ENCODE data around the gene SLC26A11.

- TF ChIP-seq, protein P1, sequence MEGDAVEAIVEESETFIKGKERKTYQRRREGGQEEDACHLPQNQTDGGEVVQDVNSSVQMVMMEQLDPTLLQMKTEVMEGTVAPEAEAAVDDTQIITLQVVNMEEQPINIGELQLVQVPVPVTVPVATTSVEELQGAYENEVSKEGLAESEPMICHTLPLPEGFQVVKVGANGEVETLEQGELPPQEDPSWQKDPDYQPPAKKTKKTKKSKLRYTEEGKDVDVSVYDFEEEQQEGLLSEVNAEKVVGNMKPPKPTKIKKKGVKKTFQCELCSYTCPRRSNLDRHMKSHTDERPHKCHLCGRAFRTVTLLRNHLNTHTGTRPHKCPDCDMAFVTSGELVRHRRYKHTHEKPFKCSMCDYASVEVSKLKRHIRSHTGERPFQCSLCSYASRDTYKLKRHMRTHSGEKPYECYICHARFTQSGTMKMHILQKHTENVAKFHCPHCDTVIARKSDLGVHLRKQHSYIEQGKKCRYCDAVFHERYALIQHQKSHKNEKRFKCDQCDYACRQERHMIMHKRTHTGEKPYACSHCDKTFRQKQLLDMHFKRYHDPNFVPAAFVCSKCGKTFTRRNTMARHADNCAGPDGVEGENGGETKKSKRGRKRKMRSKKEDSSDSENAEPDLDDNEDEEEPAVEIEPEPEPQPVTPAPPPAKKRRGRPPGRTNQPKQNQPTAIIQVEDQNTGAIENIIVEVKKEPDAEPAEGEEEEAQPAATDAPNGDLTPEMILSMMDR (IDR thresholded peaks at IDR 0.05): no peak
- TF ChIP-seq POLR2AphosphoS5 (IDR thresholded peaks at IDR 0.05): no peak
- no peak for TF ChIP-seq POLR2A (IDR thresholded peaks at IDR 0.05; ENCODE audit: low read depth)
Observed at GRCh38 chr17:80182118-80182844, 37.9 kb upstream of the SLC26A11 start.

Measured in esophagus muscularis mucosa (tissue), 3 donors.